NCI-H128 (cell line): ENCODE data around the gene DNAH17.

Source experiments
- DNase-seq: peaks from one replicate; lab custom pipeline; 2025; ENCODE audit not compliant: unreplicated experiment; lab: John Stamatoyannopoulos, UW

DNAH17 gene

DNA sequence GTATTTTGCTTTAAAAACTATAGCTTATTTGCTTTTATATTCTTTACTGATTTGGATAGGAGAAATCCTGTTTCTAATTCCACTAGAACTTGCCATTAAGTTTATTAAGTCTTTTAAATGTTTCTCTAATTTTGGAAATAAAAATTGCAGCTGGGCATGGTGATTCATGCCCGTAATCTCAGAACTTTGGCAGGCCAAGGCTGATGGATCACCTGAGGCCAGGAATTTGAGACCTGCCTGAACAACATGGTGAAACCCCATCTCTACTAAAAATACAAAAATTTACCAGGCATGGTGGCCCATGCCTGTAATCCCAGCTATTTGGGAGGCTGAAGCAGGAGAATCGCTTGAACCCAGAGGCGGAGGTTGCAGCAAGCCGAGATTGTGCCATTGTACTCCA lies 30.7 kb downstream of the DNAH17 start:
- DNase-seq: no peak

DNA sequence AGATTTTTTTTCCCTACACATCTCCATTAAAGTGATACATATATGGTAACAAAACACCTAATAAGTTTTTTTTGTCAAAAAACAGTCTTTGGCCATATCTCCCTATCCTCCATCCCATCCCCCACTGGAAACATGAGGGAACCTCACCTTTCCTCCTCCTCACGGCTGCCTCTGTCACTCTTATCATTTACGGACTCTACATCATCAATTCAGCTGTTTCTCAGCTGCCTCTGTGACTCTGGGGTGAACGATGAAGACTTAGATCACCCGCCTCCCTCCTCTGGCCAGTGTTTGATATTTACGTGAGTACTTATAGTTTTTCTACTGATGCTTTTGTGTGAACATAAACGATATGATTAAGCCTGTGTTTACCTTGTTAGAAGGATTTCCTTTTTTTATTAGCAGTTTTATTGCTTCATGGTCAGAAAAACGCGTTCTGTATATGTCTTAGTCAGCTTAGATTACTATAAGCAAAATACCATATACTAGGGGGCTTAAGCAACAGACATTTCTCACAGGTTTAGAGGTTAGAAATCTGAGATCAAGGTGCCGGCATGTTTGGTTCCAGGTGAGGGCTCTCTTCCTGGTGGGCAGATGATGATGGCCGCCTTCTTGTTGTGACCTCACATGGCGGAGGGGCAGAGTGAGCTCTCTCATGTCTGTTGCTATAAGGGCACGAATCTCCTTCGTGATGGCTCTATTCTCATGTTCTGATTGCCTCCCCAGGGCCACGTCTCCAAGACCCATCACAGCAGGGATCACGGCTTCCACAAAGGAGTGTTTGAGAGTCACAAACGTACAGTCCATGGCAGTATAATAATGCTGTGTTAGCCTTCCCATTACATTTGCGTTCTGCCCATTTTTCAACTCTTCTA lies 32.1 kb downstream of the DNAH17 start:
- no peak for DNase-seq

DNA sequence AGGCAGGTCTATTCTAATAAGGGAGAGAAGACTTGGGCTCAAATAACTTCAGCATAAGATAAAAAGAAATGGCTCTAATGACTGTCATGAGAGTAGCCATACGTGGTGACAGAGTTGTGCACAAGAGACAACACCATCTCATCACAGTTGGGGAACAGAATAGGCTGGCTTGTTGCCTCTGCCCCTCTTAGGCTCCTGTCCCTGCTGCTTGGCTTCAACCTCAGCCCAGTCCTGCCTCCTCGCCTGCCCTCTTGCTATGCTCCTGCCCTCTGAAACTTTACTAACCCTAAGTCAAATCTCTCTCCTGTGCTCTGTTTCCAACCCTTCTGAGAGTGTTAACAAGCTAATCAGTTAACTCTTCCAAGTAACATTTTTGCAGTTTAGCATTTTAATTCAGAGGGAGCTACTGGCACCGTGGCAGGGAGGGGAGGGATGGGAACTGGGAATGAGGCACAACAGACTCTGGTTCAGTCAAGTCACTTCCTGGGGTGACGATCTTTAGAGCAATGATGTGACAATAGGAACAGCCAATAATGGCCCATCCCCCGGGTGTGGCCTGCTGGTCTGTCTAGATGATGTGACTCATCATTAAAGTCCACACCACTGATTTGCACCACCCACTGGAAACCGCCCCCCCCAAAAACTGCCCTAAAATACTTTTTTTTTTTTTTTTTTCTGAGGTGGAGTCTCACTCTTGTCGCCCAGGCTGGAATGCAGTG lies 35.5 kb downstream of the DNAH17 start:
- no peak for DNase-seq

DNA sequence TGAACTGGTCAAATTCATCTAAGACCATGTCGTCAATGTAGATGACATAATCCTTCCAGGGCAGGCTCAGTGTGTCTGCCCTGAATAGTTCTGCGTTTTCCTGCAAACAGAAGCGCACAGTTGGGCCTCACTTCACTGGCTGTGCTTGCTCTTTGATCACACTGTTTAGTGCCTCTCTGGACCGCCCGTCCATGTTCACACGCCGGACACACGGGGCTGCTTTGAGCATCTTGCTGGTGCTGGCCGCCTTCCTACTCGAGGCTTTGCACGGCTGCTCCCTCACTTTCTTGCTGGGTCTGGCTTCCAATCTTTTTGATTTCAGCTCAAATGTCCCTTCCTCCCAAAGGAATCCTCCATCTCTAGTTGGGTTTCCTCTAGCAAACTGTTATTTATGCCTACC lies 37.4 kb downstream of the DNAH17 start:
- DNase-seq: no peak

DNA sequence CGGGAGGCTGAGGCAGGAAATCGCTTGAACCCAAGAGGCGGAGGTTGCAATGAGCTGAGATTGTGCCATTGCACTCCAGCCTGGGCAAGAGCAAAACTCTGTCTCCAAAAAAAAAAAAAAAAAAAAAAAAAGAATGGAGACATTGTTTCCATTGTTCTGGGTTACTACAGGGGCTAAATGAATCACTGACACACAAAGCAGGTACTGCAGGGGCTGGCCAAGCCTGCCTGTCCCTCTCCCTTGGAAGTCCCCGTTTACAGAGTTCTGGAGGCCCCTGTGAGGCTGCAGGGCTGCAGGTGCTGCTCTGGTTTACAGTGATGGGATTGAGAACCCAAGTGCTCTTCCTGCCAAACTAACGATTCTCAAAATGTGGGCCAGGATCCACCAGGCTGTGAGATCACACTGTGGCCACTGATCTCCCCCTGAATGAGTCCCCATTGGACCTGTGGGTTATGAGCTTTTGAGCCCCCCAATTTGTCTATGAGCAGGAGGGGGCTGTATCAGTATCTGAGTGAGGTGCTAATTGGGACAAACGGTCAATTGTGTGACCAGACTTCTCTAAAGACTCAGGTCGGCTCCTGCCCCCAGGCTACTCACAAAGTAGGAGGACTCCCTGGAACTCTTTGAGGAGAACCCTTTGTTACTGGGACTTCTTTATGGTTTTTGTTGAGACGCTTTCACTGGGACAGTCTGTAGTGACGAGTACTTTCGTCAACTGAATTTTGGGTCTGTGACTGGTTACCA lies 39.0 kb downstream of the DNAH17 start:
- no peak for DNase-seq

DNA sequence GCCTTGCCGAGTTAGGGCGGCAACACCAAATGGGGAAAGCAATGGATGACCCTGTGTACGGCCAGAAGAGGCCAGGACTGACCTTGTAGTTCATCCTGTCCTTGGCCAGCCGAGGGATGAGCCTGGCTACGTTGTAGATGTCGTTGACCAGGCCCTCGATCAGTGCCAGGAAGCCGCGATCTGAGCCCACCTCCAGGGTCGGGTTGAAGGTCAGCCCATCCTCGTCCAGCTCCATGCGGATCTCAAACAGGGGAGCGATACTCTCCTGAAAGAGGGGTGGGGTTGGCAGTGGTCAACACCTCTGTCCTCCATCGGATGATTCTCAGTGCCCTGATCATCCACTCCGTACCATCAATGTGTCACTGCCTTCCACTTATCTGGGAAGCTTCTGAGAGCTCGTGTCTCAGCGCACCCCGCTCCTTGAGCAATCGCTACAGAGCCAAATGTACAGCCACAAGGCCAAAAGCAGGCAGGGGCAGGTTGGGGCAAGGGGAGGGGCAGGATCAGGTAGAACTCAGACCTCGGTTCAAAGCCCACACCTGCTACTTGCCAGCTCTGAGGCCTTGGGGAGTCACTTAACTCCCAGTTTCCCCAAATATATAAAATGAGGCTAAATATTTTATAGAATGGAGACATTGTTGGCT lies 39.9 kb downstream of the DNAH17 start:
- DNase-seq: no peak

DNA sequence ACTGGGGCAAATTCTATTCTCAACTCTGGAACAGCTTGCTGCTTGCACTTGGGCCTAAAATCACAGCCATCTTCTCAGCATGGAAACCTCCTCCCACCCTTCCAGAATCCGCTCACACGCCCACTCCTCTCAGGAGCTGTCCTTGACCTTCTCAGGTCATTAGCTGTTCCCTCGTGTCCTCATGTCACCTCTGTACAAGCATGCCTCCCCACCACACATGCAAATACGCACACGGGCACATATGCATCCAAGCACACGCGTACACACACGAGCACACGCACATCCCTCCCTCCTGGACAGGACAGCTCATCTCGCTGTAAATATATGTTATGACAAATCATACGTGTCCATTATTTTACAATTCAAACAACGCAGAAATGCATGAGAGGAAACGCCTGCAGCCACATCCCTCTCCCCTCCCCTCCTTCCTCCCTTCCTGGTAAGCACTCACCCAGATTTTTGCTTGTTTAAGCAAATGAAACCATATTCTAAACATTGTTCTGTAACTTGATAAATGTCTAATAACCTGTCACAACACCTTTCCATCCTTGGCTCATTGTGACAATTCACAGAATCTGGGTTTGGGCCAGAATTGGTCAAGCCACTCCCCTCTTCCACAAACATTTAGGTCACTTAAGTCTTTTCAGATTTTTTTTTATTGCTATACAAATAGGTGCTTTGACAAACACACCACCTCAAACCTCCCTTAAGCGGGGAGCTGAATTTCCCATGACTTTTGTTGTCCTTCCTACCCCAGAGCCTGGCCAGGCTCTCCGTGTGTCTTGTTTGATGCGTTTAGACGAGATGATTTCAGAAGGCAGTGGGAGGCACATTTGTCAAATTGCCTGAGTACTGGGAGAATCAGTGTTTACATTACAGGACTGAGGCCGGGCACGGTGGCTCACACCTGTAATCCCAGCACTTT lies 41.7 kb downstream of the DNAH17 start:
- no peak for DNase-seq

DNA sequence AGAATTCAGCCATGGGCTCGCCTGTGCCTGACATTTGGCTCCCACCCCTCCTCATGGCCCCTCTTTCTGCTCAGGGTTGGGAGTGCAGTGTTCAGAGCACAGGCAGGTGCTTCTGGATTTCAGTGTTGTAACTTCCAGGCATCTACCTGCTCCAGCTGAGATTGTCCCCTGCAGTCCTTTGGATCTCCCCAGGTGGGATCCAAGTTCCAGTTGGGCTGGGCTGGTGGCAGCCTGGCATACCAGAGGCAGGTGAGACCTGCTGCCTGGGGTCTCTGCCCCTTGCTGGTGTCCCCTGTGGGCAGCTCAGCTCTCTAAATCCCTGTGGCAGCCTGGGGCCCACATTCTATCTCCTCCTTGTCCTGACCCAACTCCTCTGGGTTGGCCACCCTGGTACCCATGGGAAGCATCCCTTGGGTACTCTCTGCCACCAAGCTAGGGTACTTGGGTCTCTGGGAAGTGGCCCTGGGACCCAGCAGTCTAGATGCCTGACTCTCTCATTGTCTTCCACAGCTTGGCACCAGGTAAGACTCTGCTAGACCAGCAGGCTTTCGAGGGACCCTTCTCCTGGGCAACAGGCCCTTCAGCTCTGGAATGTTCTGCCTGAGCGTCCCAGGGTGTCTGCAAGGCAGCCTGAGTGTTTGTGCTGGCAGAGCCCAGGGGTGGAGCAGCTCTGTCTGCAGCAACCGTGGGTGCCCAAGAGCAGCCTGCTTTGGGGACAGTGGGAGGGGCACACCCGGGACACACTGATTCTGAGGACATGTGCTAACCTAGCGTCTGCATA lies 42.5 kb downstream of the DNAH17 start:
- DNase-seq: no peak

DNA sequence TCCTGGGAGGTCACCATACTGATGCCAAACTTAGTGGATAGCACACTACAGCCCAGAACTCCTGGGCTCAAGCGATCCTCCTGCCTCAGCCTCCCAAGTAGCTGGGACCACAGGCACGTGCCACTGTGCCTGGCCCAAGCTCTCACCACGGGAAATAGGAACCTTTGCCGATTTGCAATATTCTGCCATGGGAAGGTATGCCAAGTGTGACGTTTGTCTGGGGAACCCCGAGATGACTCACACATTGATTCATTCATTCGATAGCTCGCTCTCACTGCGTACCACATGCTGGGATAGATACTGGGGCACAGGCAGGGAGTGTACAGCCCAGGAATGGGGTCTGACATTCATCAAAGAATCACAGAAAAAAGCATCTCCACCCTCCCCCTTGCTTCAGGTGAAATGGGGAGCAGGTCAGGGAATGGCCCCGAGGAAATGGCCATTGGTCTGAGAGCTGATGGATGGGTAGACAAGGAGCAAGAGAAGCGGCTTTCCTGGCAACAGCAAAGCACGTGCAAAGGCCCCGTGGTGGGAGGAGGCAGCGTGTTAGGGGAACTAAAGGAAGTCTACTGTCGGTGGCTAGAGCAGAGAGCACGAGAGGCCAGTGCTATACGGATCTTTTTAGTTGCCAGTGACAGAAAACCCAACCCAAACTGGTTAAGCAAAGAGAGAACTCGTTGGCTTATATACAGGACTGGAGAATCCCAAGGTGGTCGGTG lies 44.1 kb downstream of the DNAH17 start:
- no peak for DNase-seq

DNA sequence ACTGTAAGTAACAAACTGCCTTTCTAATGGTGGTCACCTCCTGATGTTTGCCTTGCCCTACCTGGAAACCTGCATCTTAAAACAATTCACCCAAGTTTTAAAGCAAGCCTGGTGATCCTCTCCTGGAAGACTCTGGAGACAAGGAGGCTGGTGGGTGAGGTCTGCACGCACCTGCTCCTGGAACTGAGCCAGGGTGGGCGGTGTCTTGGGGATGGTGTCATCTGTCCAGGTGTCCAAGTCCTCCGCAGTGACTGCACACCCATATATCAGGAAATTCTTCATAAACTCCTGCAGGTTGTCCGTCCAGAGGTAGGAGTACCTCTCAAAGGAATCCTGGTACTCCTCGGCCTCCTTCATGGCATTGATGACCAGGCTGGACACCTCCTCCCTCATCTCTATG lies 44.9 kb downstream of the DNAH17 start:
- DNase-seq: no peak

DNA sequence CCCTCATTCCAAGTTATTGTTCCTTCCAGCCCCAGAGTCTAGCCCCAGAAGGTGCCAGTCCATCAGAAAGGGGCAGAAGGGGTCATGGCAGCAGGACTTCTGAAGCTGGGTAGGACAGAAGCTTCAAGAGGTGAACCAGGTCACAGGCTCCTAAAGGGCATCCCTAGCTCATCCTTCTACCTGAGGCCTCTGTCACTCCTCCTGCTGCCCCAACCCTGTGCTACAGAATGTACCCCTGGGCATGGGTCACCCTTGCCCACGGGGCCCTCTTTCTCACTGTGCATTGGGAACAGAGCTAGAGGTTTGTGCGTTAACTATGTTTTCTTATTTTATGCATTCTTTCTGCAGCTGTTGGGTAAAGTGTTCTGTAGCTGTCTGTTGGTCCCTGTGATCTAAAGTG lies 46.5 kb downstream of the DNAH17 start:
- no peak for DNase-seq

DNA sequence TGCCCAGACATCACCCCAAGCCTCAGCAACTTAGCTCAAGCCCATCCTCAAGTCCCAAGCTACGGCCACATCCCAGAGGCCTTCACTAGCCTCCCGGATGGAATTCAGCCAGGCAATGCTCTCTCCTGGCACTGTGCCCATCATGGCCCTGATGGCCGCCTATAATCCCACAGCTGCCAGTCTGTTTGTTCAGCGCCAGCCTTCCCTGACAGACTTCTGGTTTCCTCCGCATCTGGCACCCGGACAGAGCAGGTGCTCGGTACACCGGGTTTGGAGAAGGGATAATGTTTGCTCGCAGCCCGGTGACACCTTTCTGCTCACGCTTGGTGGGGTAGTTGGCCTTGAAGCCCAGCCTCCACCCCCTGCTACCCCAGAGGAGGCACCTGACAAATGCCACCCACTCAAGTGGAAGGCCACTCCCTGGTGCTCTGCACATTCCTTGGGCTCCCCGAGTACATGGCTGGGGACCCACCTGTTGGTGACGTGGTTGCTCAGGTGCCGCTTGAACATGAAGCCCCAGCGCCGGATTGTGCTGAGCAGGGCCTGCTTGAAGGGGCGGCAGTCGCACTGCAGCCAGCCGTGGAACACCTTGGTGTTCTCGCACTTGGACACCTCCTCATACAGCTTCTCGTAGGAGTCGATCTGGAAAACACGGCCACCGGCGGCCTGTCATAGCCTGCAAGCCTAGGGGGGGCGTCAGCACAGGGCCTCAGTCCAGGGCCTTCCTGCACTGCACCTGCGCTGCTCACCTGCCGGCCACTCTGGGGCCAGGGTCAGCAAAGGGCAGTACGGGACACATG lies 47.1 kb downstream of the DNAH17 start:
- DNase-seq: peak; percentile 20

DNA sequence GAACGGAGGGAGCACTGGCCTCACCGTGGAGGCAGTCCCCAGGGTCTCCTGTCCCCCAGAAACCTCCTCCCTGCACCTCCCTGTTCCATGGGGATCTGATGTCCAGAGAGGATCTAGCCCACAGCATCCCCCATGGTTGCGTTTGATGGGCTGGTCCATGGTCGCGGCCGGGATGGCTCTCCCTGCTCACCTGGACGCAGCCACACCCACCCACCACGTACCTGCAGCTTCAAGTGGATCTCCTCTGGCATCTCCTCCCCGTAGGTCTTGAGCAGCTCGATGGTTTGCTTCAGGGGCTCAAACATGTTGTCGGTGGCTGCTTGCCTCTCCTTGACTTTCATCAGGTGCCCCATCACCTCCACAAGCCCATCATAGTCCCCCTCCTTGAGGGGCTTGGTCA lies 47.9 kb downstream of the DNAH17 start:
- DNase-seq: no peak

DNA sequence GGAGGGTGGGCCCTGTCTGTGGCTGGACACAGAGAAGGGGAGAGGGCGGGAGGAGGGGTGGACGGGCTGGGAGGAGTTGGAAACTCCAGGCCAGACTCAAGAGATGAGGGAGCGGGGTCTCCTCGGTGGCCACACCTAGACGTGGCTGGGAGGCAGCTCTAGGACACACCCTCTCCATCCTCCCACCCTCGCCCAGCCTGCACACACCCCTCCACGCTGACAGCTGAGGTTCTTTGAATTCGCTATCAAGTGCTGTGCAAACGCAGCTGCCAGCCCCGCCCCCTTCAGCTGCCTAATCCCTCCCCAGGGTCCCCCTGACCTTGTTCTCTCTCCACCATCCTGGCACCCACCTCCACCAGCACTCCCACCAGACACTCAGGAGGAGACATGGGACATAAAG lies 48.7 kb downstream of the DNAH17 start:
- peak; percentile 0 for DNase-seq

DNA sequence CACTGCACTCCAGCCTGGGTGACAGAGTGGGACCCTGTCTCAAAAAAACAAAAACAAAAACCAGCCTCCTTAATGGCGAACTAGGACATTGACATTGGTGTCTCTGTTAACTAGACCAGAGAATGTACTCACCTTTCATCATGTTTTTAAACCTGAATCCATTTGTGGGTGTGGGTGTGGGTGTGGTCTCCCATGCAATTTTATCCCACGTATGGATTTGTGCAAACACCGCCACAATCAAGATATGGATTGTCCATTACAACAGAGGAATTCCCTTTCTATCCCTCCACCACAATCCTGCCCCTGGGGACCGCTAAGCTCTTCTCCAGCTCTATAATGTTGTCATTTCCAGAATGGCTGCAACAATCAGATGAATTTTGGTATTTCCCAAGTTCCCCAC lies 49.9 kb downstream of the DNAH17 start:
- DNase-seq: no peak

DNA sequence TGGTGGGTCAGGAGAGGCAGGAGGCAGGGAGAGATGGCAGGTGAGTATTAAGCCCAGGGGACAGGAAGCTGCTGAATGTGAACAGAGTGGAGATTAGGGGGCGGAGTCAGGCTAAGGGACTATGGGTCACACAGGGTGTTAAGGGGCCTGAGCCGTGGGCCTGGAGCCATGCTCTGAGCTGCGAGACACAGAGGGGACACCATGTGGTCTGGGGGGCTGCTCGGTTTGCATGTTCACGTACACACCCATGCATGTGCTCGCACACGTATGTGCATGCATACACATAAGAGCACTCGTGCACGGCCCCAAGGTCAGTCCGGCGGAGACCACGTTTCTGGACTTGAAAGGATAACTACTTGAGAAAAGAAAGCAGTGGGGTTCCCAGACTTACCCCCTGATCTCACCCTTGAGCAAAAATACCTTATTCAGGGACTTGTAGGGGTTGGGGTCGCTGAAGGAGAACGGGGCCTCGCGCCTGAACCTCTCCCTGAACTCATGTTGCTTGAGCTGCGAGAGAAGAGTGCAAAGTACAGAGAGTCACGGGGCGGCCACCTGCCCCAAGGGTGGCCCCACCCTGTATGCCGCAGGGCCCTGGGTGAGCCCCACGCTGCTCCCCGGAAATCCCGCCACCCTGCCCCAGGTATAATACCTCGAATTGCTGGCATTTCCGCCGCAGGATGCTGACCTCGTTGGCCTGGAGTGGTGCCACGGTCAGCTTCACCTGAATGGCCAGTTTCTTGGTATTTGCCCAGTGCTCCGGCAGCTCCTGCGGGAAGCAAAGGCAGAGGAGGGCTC lies 50.8 kb downstream of the DNAH17 start:
- DNase-seq: no peak

DNA sequence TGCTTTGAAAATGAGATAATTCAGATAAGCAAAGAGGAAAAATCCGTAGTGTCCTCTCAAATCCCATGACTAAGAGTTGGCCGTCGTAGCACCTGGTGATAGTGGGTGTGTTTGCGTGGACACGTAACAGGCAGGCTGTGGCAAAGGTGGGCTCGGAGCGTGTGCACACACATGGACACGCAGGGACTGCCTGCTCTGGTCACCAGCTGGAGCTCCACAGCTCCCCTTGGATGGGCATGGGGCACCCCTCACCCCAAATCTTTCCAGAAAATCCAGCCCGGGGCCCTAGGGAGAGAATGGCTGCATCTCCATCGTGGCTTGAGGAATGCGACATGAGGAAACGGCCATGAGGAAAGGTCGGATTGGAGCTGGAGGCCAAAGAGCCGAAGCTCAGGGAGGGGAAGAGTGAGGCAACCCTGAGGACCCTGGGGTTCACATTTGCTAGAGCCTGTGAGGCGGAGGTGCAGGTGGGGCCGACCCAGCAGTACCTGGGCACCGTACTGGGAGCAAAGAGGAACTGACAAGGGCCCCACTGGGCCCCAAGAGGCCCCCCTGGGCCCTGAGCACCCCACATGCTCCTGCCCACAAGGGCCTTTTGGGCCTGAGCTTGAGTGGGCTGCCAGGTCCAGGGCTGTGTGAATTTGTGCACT lies 51.6 kb downstream of the DNAH17 start:
- no peak for DNase-seq
